Measurements from ENCODE around the gene CASK.
"Not testable (repeated sequence)": the region's sequence is repeated elsewhere in the genome, so short reads cannot be mapped to it uniquely, and the experiment has no call there.

CASK gene

DNA sequence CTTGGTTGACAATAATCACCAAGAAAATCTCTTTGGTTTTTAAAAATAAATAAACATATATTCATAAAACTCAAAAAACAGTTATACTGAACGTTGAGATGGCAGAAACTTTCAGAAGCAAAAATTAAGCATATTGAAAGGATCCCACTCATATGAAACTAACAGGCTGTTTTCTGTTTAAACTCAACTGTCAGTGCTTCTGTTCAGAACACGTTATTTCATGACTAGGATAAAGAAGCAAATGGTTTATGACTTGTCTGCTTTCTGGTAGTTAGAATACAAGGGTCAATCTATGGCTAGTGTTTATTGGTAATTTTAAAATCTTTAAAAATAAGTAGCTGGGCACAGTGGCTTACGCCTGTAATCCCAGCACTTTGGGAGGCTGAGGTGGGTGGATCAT is 195.2 kb downstream of the CASK start:
- DNase-seq = no peak

DNA sequence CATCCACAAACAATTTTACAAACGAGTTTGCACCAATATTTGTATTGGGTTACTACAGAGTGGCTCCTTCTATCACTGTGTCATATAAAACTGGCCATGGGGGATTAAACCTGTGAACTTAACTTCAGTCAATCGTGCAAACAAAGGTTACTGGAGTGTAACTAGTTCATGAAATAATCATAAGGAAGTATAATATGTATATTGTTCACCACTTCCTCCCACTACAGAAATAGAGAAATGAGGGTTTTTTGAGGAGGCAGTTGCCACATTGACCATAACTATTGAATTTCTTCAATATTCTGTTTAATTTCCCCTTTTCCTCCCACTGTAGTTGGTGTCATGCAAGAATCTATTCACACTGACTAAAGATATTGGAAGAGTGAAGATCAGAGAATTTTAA is 199.5 kb downstream of the CASK start, which contains the start of gene GPR82:
GPR82 (plus strand) TSS at position 356 of the 400 bp plus-strand sequence. CDS start 2,846 bp downstream, outside the sequence.
- no peak for DNase-seq

GRCh38 chrX:41722816-41723618 is 200.3 kb downstream of the CASK start:
- no peak for DNase-seq

DNA sequence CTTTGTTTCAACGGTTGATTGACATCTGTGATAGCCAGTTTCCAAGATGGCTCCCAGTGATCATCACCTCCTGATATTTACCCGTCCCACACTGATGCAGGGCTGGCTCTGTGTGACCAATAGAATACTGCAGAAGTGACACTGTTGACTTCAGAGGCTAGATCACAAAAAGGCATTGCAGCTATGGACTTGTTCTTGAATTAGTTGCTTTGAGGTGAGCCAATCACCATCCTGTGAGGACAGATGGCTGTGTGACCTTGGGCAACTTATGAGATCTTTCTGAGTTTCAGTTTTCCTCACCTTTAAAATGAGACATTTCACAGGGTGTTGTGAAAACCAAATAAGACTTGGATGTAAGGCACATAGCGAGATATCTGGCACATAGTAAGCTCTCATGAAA is 201.1 kb downstream of the CASK start:
- DNase-seq = peak; percentile 49

DNA sequence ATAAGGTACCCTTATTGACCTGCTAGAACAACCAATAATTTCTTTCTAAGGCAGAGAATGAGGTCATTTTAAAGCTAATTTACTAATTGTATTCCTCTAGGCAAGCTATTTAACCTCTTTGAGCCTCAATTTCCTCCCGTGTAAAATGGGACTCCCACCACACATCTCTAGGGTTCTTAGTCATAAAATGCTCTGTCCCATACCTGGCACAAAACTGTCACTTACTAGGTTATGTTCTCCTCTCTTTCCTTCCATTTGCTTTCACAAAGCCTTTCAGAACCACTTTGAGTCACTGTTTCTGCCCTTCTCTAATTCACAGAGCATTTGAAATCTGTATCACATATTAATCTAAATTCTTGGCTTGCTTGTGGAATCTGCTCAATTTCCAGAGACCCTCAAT is 201.8 kb downstream of the CASK start:
- no peak for DNase-seq

DNA sequence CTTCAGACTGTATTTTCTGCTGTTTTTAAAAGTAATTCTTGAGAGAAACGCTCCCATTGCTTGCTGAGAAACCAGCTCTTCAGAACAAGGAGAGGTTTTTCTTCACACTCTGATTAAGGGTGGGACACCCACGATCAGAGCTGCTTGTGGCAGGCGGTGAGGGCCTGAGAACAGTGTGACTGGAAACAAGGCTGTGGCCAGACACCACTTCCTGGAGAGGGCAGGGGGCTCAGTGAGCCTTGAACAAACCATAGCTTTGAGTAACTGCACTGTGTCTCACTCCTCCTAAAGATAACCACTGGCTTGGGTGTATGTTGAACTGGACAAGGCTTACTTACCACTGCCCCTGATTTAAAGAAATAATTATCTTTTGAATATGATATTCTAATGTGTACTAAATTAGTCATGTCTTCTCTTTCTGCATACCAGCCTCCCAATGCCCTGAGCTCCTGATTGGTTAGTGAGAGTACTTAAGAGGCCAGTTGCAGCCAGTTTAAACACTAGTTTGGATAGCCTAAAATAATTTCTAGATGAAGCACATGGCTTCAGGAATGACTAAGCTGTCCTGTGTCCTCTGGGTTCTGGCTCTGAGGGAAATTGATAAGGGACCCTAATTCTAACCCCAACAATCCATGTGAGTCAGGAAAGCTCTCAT is 203.1 kb downstream of the CASK start:
- peak; percentile 69 for DNase-seq

DNA sequence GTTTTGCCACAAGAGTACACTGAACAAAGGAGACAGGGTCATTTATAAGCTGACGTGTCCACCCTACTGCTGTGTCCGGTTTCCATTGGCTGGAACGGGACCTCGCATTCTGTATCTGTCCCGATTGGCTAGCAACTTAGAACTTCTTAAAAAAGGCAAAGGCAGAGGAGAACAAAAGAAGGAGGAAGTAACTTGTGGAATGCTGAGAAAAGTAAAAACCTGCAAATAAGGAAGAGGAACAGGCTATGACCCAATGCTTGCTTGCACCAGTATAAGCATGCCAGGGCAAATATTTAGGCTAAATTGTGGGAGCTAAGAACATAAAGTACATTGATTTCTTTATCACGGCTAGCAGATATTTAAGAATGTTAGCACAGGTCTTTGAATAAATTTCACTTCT is 203.7 kb downstream of the CASK start:
- DNase-seq = not testable (repeated sequence)

GRCh38 chrX:41718481-41719235 is 204.7 kb downstream of the CASK start:
- DNase-seq = no peak

GRCh38 chrX:41716767-41717473 is 206.4 kb downstream of the CASK start:
- no peak for DNase-seq

DNA sequence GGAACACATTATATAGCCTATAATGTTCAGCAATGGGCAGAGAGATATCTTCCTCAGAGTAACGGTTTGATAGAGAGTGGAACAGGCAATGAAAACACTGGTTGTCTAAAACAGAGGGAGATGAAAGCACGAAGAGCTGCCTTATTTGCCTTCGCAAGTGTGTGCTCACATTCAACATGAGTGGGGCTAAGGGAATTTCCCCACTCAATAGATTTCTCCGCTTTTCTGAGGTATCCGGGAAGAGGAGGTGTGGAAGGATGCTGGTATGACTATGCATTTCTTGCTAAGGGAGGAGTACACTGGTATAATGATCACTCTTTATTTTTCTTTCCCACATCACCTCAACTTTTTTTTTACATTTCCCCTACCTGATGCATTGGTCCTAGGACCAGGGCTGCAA is 207.1 kb downstream of the CASK start:
- no peak for DNase-seq

DNA sequence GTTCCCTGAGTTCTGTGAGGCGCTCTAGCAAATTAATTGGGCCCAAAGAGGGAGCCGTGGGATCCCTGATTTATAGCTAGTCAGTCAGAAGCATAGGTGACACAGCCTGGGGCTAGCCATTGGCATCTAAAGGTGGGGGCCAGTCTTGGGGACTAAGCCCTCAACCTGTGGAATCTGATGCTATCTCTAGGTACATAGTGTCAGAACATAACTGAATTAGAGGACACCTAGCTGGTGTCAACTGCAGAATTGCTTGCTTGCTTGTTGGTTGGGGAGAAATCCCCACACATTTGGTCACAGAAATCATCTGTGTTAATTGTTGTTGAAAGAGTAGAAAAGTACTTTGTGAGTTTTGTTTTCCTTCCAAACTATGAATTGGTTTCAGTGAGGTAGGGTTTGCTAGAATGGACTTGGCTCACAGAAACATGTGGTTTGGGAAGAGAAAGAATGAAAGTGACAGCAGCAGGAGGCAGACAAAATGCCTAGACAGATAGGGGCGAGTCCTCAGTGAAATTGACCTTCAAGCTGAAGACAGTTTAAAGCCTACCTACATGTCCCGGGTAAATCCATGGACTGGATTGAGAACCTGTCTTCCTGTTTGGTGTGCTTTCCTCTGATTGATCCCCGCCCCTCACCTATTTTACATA is 212.2 kb downstream of the CASK start:
- DNase-seq = no peak

DNA sequence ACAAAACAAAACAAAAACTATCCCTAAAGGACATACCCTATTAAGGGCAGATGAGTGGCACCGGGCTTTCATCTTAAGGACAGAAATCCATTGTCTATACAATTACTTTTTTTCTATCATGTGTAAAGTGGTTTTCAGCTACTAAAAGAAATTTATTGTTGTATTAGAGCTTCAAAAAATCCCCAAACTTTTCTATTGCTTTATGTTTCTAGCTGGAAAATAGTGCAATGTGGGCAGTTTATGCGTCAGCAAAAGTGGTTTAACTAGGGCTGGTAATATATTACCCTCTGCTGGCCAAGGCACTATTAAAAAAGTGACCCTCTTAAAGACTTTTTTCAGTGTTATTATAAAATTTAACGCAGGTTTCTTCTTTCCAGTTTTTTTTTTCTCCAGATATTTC is 214.9 kb downstream of the CASK start:
- DNase-seq = no peak

DNA sequence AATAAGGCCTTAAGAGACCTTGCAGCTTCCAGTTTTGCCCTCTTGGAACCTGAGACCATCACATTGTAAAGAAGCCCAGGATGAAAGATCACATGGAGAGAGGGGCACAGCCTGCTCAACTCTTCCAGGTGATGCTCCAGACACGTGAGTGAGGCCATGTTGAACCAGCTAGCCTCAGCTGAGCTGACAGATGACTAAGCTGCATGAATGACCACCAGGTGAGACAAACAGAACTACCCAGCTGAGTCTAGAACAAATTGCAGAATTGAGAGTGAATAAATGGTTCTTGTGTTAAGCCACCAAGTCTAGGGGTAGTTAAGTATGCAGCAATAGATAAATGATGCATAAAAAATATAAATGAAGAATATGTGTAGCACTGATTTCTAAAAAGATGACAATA is 216.1 kb downstream of the CASK start:
- DNase-seq = no peak

DNA sequence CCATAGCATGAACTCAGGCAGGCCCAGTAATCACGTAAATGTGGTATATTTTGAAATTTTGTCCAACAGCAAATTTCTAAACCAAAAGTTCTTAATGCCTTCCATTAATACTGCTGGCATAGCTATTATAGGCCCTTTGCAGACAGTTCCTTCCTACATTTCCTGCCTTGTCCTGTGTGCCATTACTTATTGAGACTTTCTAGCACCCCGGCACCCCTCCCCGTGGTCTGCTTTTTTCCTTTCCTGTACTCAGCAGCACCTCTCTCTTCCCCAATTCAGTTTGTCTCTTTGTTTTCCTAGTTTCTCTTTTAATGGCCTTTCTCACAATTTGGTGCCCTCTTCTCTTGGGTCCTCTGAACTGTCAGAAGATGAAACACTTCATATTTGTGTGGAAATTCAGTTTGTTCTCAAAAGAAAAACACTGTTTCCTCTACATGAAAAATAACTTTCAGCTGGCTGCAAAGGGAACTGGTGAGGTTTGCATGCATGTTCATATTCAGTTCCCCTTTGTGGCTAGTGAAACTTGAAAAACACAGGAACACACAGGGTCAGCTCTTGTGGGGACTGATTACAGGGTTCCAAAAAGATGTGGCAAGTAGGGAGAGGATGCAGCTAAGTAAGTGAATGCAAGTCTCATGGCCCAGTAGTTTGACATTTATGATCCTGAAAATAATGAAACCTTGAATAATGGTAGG is 217.5 kb downstream of the CASK start:
- no peak for DNase-seq

GRCh38 chrX:41705042-41705441 is 218.3 kb downstream of the CASK start:
- DNase-seq = no peak

GRCh38 chrX:41703574-41704029 is 219.8 kb downstream of the CASK start:
- peak; percentile 69 for DNase-seq

DNA sequence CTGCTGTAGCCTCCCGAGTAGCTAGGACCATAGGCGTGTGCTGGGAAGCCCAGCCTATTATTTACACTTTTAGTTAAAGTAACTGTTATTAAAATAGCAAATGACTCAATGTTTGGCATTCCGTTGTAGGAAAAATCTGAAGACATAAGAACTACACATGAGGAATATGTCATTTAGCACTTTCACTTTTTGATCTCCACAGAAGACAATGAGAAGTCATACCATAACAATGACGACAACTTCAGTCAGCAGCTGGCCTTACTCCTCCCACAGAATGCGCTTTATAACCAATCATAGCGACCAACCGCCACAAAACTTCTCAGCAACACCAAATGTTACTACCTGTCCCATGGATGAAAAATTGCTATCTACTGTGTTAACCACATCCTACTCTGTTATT is 227.9 kb downstream of the CASK start:
- DNase-seq = peak; percentile 45

- DNase-seq = no peak
These were observed 230.3 kb downstream of the CASK start for GRCh38 chrX:41693024-41693423.

DNA sequence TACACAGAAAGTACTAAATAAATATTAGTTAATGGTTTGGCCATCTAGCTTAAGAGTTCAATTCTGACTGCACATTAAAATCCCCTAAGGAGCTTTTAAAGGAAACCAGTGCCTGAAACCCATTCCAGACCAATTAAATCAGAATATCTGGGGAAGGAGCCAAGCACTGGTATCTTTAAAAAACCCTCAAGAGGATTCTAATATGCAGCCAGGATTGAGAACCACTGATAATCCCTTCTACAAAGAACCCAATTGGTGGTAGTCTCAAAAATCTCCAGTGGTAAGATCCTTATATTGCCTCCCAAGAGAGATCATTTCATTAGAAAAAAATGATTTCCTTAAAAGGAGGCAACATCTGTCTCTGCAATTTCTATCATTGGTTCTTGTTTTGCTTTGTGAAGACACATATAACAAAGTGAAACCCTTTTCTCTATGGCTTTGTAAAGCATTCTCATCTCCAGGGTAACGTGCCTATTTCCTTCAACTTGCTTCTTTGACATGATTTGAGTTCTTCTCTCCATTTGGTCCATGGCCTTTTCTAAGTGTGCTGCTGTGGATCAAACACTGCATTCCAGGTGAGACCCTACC is 231.1 kb downstream of the CASK start:
- DNase-seq = no peak

GRCh38 chrX:41689711-41690110 is 233.6 kb downstream of the CASK start:
- DNase-seq = no peak

- no peak for DNase-seq
These were observed 234.5 kb downstream of the CASK start, which contains the start of gene GPR34 for GRCh38 chrX:41688835-41689234. GPR34 (plus strand) TSS chrX:41688973; CDS start chrX:41695634, 6,661 bp downstream.
